HG02981 (cell line): Measurements from ENCODE around the gene FAM83F.

Source experiments
- ATAC-seq: cut with Tn5 transposase; IDR thresholded peaks from one replicate; pipeline ENCODE4 v1.9.1; 2021; ENCODE audit warnings: mild to moderate bottlenecking, moderate library complexity; ENCODE audit not compliant: unreplicated experiment

FAM83F gene

GRCh38 chr22:40033586-40034380, 39.0 kb downstream of the FAM83F start:
- ATAC-seq, result no peak

- ATAC-seq, result no peak
These were observed 40.6 kb downstream of the FAM83F start for GRCh38 chr22:40035351-40035750.

GRCh38 chr22:40036126-40036525, 41.4 kb downstream of the FAM83F start:
- no peak for ATAC-seq

- no peak for ATAC-seq
These were observed 42.0 kb downstream of the FAM83F start for GRCh38 chr22:40036591-40037225.

- ATAC-seq, result no peak
These were observed 42.6 kb downstream of the FAM83F start for GRCh38 chr22:40037320-40037719.

- ATAC-seq, result no peak
These were observed 44.8 kb downstream of the FAM83F start for GRCh38 chr22:40039482-40040115.

GRCh38 chr22:40040927-40041326, 46.2 kb downstream of the FAM83F start:
- no peak for ATAC-seq

GRCh38 chr22:40041366-40042137, 46.8 kb downstream of the FAM83F start:
- ATAC-seq, result no peak

- ATAC-seq, result no peak
These were observed 47.6 kb downstream of the FAM83F start for GRCh38 chr22:40042312-40042711.

GRCh38 chr22:40043081-40043480, 48.3 kb downstream of the FAM83F start:
- ATAC-seq, result no peak

- ATAC-seq, result no peak
These were observed 49.0 kb downstream of the FAM83F start for GRCh38 chr22:40043793-40044101.

GRCh38 chr22:40044102-40044869, 49.5 kb downstream of the FAM83F start:
- ATAC-seq, result peak; percentile 80

- ATAC-seq, result peak; percentile 24
These were observed 50.4 kb downstream of the FAM83F start for GRCh38 chr22:40044870-40045834.

- no peak for ATAC-seq
These were observed 51.4 kb downstream of the FAM83F start for GRCh38 chr22:40046126-40046525.

GRCh38 chr22:40050258-40050657, 55.5 kb downstream of the FAM83F start:
- ATAC-seq, result peak; percentile 74

- no peak for ATAC-seq
These were observed 56.6 kb downstream of the FAM83F start for GRCh38 chr22:40051322-40051721.

GRCh38 chr22:40053460-40053859, 58.7 kb downstream of the FAM83F start:
- ATAC-seq, result no peak

- ATAC-seq, result no peak
These were observed 59.7 kb downstream of the FAM83F start for GRCh38 chr22:40054486-40054885.

GRCh38 chr22:40055143-40055883, 60.6 kb downstream of the FAM83F start:
- peak; percentile 87 for ATAC-seq
